PFSK-1 (cell line): ENCODE measurements around the gene S1PR4.

ENCODE experiments used
- FOXP2 ChIP-seq: optimal IDR thresholded peaks from 2 replicates; pipeline ENCODE3; 2011; ENCODE audit warnings: borderline replicate concordance, control low read depth, inconsistent platforms; ENCODE audit not compliant: insufficient read depth; ENCODE audit errors: extremely low read length, extremely low read depth
- POLR2AphosphoS5 ChIP-seq: IDR thresholded peaks from 2 replicates; pipeline ENCODE4 v1.6.1; 2012; ENCODE audit warnings: low read depth, mild to moderate bottlenecking, control low read depth, low read length, moderate library complexity
- REST ChIP-seq, 2 experiments: IDR thresholded peaks; 2 replicates each; pipeline versions ENCODE4 v1.6.1 to v1.8.0; 2011 to 2012; ENCODE audit warnings: low read depth in 2 of 2, low read length in 2 of 2, control low read depth in 1 of 2, inconsistent platforms in 1 of 2, mild to moderate bottlenecking in 1 of 2, moderate library complexity in 1 of 2; ENCODE audit not compliant: insufficient read depth in 1 of 2
- SIN3A ChIP-seq: IDR thresholded peaks from 2 replicates; pipeline ENCODE4 v1.6.1; 2012; ENCODE audit warnings: mild to moderate bottlenecking, low read length, moderate library complexity, borderline replicate concordance; ENCODE audit not compliant: insufficient read depth
- TAF1 ChIP-seq: IDR thresholded peaks from 2 replicates; pipeline ENCODE4 v1.6.1; 2012; ENCODE audit warnings: low read length, control low read depth, borderline replicate concordance; ENCODE audit not compliant: insufficient read depth

S1PR4 gene

GRCh38 chr19:3163230-3163886 is 15.2 kb upstream of the S1PR4 start:
- TF ChIP-seq POLR2AphosphoS5 (no peak), SIN3A (no peak), REST (IDR thresholded peaks at IDR 0.05; ENCODE audit: insufficient read depth in 1 of 2, low read depth in 2 of 2, low read length in 2 of 2) (no peak), TAF1 (no peak), FOXP2 (no peak)

GRCh38 chr19:3163943-3164342 is 14.6 kb upstream of the S1PR4 start:
- no peak for TF ChIP-seq TAF1
- TF ChIP-seq FOXP2: no peak
- no peak for TF ChIP-seq REST (IDR thresholded peaks at IDR 0.05; ENCODE audit: insufficient read depth in 1 of 2, low read depth in 2 of 2, low read length in 2 of 2)

GRCh38 chr19:3167533-3168272 is 10.9 kb upstream of the S1PR4 start:
- TF ChIP-seq FOXP2: no peak
- no peak for TF ChIP-seq TAF1

GRCh38 chr19:3171894-3172672 is 6.5 kb upstream of the S1PR4 start:
- TF ChIP-seq FOXP2 (no peak), TAF1 (no peak), POLR2AphosphoS5 (no peak), REST (IDR thresholded peaks at IDR 0.05; ENCODE audit: insufficient read depth in 1 of 2, low read depth in 2 of 2, low read length in 2 of 2) (no peak), SIN3A (no peak)

GRCh38 chr19:3175781-3176714 is 2.5 kb upstream of the S1PR4 start:
- no peak for TF ChIP-seq POLR2AphosphoS5
- TF ChIP-seq SIN3A: no peak
- no peak for TF ChIP-seq REST (IDR thresholded peaks at IDR 0.05; ENCODE audit: insufficient read depth in 1 of 2, low read depth in 2 of 2, low read length in 2 of 2)
- TF ChIP-seq FOXP2: no peak
- no peak for TF ChIP-seq TAF1
